Measurements from ENCODE around the gene DNAJB8.

DNAJB8 gene

GRCh38 chr3:128470134-128470899 lies 3.6 kb upstream of the DNAJB8 start:
- peaks cover 76% of the 10 kb centered on the region for H3K27me3 Mint-ChIP-seq (ENCODE audit: low read depth, poor library complexity)
- no peak for DNase-seq
- H3K36me3 Mint-ChIP-seq (ENCODE audit: low read depth), result no peaks in the 10 kb centered on the region
- H3K9me3 Mint-ChIP-seq, result no peaks in the 10 kb centered on the region
- peaks cover 11% of the 10 kb centered on the region for H3K4me1 Mint-ChIP-seq
- no peak for TF ChIP-seq CTCF (IDR thresholded peaks at IDR 0.05)
- no peak overlapping the region for H3K4me3 Mint-ChIP-seq
- no peak overlapping the region for H3K27ac Mint-ChIP-seq

- Mint-ChIP-seq H3K27me3 (ENCODE audit: low read depth, poor library complexity) (peaks cover 79% of the 10 kb centered on the region), H3K36me3 (ENCODE audit: low read depth) (no peaks in the 10 kb centered on the region), H3K9me3 (no peaks in the 10 kb centered on the region), H3K27ac (no peak overlapping the region), H3K4me3 (no peak overlapping the region), H3K4me1 (peaks cover 11% of the 10 kb centered on the region)
- no peak for DNase-seq
- no peak for TF ChIP-seq CTCF (IDR thresholded peaks at IDR 0.05)
Measured at GRCh38 chr3:128469556-128469955, 2.9 kb upstream of the DNAJB8 start.

GRCh38 chr3:128468791-128469527 lies 2.3 kb upstream of the DNAJB8 start:
- no peak overlapping the region for H3K4me3 Mint-ChIP-seq
- no peak for DNase-seq
- no peak for TF ChIP-seq CTCF (IDR thresholded peaks at IDR 0.05)
- no peak overlapping the region for H3K27ac Mint-ChIP-seq
- H3K27me3 Mint-ChIP-seq (ENCODE audit: low read depth, poor library complexity), result peaks cover 79% of the 10 kb centered on the region
- H3K9me3 Mint-ChIP-seq, result no peaks in the 10 kb centered on the region
- peaks cover 11% of the 10 kb centered on the region for H3K4me1 Mint-ChIP-seq
- no peaks in the 10 kb centered on the region for H3K36me3 Mint-ChIP-seq (ENCODE audit: low read depth)

GRCh38 chr3:128468285-128468790 lies 1.6 kb upstream of the DNAJB8 start:
- Mint-ChIP-seq H3K9me3 (no peaks in the 10 kb centered on the region), H3K36me3 (ENCODE audit: low read depth) (no peaks in the 10 kb centered on the region), H3K27me3 (ENCODE audit: low read depth, poor library complexity) (peaks cover 79% of the 10 kb centered on the region), H3K27ac (no peak overlapping the region), H3K4me3 (no peak overlapping the region), H3K4me1 (peaks cover 11% of the 10 kb centered on the region)
- no peak for DNase-seq
- TF ChIP-seq CTCF (IDR thresholded peaks at IDR 0.05), result no peak

GRCh38 chr3:128464702-128465101 lies 2.0 kb downstream of the DNAJB8 start:
- Mint-ChIP-seq H3K9me3 (no peaks in the 10 kb centered on the region), H3K36me3 (ENCODE audit: low read depth) (no peaks in the 10 kb centered on the region), H3K27me3 (ENCODE audit: low read depth, poor library complexity) (peaks cover 61% of the 10 kb centered on the region), H3K4me1 (no peaks in the 10 kb centered on the region), H3K4me3 (no peak overlapping the region), H3K27ac (no peak overlapping the region)
- no peak for DNase-seq
- no peak for TF ChIP-seq CTCF (IDR thresholded peaks at IDR 0.05)
